GM23338 (cell line): ENCODE data around the gene OTUB1. TPM values are rescaled to one million over a fixed set of nuclear protein-coding genes. Genes with fewer than 3 reads are reported as not detected.

Experiments
- ATAC-seq: fragments of 200-7000 bp; cut with Tn5 transposase; 3 replicates; pipeline ENCODE4 v1.9.1; 2020
- DNase-seq: peaks from one replicate; pipeline ENCODE4 v3.0.0-alpha.2; 2015; ENCODE audit warnings: low spot score
- H2AFZ ChIP-seq: fragments of 200-600 bp; sonication (generic); 2 replicates; pipeline ENCODE4 v1.8.0; 2016; ENCODE audit warnings: antibody characterized with exemption, mild to moderate bottlenecking, moderate library complexity
- H3F3A ChIP-seq: fragments of 200-600 bp; sonication (generic); replicated peaks from 2 replicates; pipeline ENCODE4 v1.8.0; 2017; ENCODE audit warnings: antibody characterized with exemption, mixed run types, low read depth
- H3K27ac ChIP-seq: fragments of 200-600 bp; sonication (generic); 2 replicates; pipeline ENCODE4 v1.6.1; 2016; ENCODE audit warnings: low read depth
- H3K27me3 ChIP-seq: fragments of 200-600 bp; sonication (generic); 2 replicates; pipeline ENCODE4 v1.8.0; 2016; ENCODE audit warnings: mild to moderate bottlenecking, mixed run types, moderate library complexity; ENCODE audit not compliant: insufficient read depth
- H3K36me3 ChIP-seq: fragments of 200-600 bp; sonication (generic); 2 replicates; pipeline ENCODE4 v1.8.0; 2016; ENCODE audit warnings: mild to moderate bottlenecking; ENCODE audit not compliant: insufficient read depth
- H3K4me1 ChIP-seq: fragments of 200-600 bp; sonication (generic); 2 replicates; pipeline ENCODE4 v1.8.0; 2016; ENCODE audit warnings: mild to moderate bottlenecking, moderate library complexity; ENCODE audit not compliant: insufficient read depth
- H3K4me2 ChIP-seq: fragments of 200-600 bp; sonication (generic); 2 replicates; pipeline ENCODE4 v1.7.1; 2017; ENCODE audit warnings: mixed run types
- H3K4me3 ChIP-seq: fragments of 200-600 bp; sonication (generic); 2 replicates; pipeline ENCODE4 v1.6.1; 2016; ENCODE audit warnings: mixed run types
- H3K79me2 ChIP-seq: fragments of 200-600 bp; sonication (generic); replicated peaks from 2 replicates; pipeline ENCODE4 v1.8.0; 2017; ENCODE audit warnings: mild to moderate bottlenecking; ENCODE audit not compliant: insufficient read depth
- H3K9me2 ChIP-seq: fragments of 200-600 bp; sonication (generic); 2 replicates; pipeline ENCODE4 v1.8.0; 2017; ENCODE audit not compliant: insufficient read depth
- H4K20me1 ChIP-seq: fragments of 200-600 bp; sonication (generic); replicated peaks from 2 replicates; pipeline ENCODE4 v1.8.0; 2017; ENCODE audit warnings: mild to moderate bottlenecking; ENCODE audit not compliant: insufficient read depth
- H3K27ac Mint-ChIP-seq: 2 replicates; pipeline ENCODE4 v1.8.0; 2020; ENCODE audit warnings: inconsistent platforms, mild to moderate bottlenecking, moderate library complexity, mixed read lengths
- H3K27me3 Mint-ChIP-seq: 3 replicates; pipeline ENCODE4 v1.8.0; 2022; ENCODE audit warnings: low read depth, mild to moderate bottlenecking, moderate library complexity, mixed read lengths, inconsistent platforms; ENCODE audit not compliant: insufficient read depth, poor library complexity
- H3K36me3 Mint-ChIP-seq: 3 replicates; pipeline ENCODE4 v1.8.0; 2021; ENCODE audit warnings: low read depth, mild to moderate bottlenecking, inconsistent platforms, moderate library complexity, mixed read lengths
- H3K4me1 Mint-ChIP-seq: 3 replicates; pipeline ENCODE4 v1.8.0; 2020; ENCODE audit warnings: mild to moderate bottlenecking, inconsistent platforms, mixed read lengths
- H3K4me3 Mint-ChIP-seq: 3 replicates; pipeline ENCODE4 v1.8.0; 2021; ENCODE audit warnings: moderate library complexity, mild to moderate bottlenecking, inconsistent platforms, mixed read lengths
- H3K9me3 Mint-ChIP-seq: 3 replicates; pipeline ENCODE4 v1.8.0; 2020; ENCODE audit warnings: moderate library complexity, mild to moderate bottlenecking, inconsistent platforms, mixed read lengths
- CREB1 ChIP-seq: fragments of 250-450 bp; sonication (Bioruptor Pico); IDR thresholded peaks from 2 replicates; pipeline ENCODE4 v1.5.0; 2020; ENCODE audit warnings: low read depth, mild to moderate bottlenecking, moderate library complexity
- JUNB ChIP-seq: IDR thresholded peaks from one replicate; pipeline ENCODE4 v1.6.1; 2016; ENCODE audit warnings: antibody characterized with exemption; ENCODE audit not compliant: unreplicated experiment
- NANOG ChIP-seq: IDR thresholded peaks from 2 replicates; pipeline ENCODE4 v1.6.1; 2016; ENCODE audit warnings: antibody characterized with exemption, borderline replicate concordance
- STAT1 ChIP-seq: IDR thresholded peaks from one replicate; pipeline ENCODE4 v1.6.1; 2016; ENCODE audit warnings: antibody characterized with exemption; ENCODE audit not compliant: unreplicated experiment
- ZNF114 ChIP-seq: fragments of 250-450 bp; sonication (Bioruptor Pico); IDR thresholded peaks from 2 replicates; pipeline ENCODE4 v1.5.0; 2020; ENCODE audit warnings: mild to moderate bottlenecking, moderate library complexity
- polyA plus RNA-seq: library from polyadenylated mRNA; unstranded; fragments of >200 nt; fragmentation: Nextera tagmentation; extraction: Ambion mirVana; gene quantifications from 2 replicates; pipeline ENCODE4 v1.2.1, GENCODE V29; 2016
- total RNA-seq: library from RNA; depleted of rRNA; stranded (reverse); fragments of >200 nt; shearing (Covaris generic); gene quantifications from 2 replicates; pipeline ENCODE4 v1.2.3, GENCODE V29; 2014
- TF ChIP-seq, protein P1 (sequence below): IDR thresholded peaks from one replicate; pipeline ENCODE4 v1.6.1; 2018; ENCODE audit warnings: antibody characterized with exemption; ENCODE audit not compliant: unreplicated experiment
- TF ChIP-seq, protein P2 (sequence below): IDR thresholded peaks from 2 replicates; pipeline ENCODE4 v1.6.1; 2016; ENCODE audit warnings: antibody characterized with exemption
- TF ChIP-seq, protein P3 (sequence below): fragments of 250-450 bp; sonication (Bioruptor Pico); IDR thresholded peaks from 2 replicates; pipeline ENCODE4 v1.5.0; 2020; ENCODE audit warnings: mild to moderate bottlenecking, moderate library complexity
- TF ChIP-seq, protein P4 (sequence below), 2 experiments: fragments of 200-600 bp in 1 of 2; sonication (generic) in 1 of 2; conservative IDR thresholded peaks; 2 replicates each; pipeline versions ENCODE4 v1.5.1 to v1.6.1; 2016 to 2017; ENCODE audit warnings: antibody characterized with exemption in 2 of 2, low read depth in 2 of 2, mild to moderate bottlenecking in 2 of 2, moderate library complexity in 1 of 2

Gene OTUB1
- total and polyA plus RNA-seq, 2 experiments from 2014 or later = 122 to 207 TPM

GRCh38 chr11:63941901-63942300, 44.3 kb upstream of the OTUB1 start:
- Histone ChIP-seq H2AFZ (no peak overlapping the region), H3K36me3 (peaks cover 9% of the 10 kb centered on the region), H3K4me2 (no peak overlapping the region), H3K27ac (no peak overlapping the region), H3F3A (peaks cover 39% of the 10 kb centered on the region), H4K20me1 (peaks cover 38% of the 10 kb centered on the region), H3K27me3 (no peaks in the 10 kb centered on the region), H3K9me2 (no peaks in the 10 kb centered on the region), H3K79me2 (peaks cover 54% of the 10 kb centered on the region), H3K4me1 (peaks cover 8% of the 10 kb centered on the region), H3K4me3 (no peak overlapping the region)
- Mint-ChIP-seq H3K27me3 (peaks cover 18% of the 10 kb centered on the region), H3K9me3 (no peaks in the 10 kb centered on the region), H3K4me3 (no peak overlapping the region), H3K36me3 (peaks cover 9% of the 10 kb centered on the region), H3K27ac (no peak overlapping the region), H3K4me1 (peaks cover 11% of the 10 kb centered on the region)
- ATAC-seq (no peak), DNase-seq (no peak)
- TF ChIP-seq NANOG (no peak), CREB1 (CRISPR knock-in tag) (no peak), ZNF114 (no peak), STAT1 (no peak)
- TF ChIP-seq, protein P1, sequence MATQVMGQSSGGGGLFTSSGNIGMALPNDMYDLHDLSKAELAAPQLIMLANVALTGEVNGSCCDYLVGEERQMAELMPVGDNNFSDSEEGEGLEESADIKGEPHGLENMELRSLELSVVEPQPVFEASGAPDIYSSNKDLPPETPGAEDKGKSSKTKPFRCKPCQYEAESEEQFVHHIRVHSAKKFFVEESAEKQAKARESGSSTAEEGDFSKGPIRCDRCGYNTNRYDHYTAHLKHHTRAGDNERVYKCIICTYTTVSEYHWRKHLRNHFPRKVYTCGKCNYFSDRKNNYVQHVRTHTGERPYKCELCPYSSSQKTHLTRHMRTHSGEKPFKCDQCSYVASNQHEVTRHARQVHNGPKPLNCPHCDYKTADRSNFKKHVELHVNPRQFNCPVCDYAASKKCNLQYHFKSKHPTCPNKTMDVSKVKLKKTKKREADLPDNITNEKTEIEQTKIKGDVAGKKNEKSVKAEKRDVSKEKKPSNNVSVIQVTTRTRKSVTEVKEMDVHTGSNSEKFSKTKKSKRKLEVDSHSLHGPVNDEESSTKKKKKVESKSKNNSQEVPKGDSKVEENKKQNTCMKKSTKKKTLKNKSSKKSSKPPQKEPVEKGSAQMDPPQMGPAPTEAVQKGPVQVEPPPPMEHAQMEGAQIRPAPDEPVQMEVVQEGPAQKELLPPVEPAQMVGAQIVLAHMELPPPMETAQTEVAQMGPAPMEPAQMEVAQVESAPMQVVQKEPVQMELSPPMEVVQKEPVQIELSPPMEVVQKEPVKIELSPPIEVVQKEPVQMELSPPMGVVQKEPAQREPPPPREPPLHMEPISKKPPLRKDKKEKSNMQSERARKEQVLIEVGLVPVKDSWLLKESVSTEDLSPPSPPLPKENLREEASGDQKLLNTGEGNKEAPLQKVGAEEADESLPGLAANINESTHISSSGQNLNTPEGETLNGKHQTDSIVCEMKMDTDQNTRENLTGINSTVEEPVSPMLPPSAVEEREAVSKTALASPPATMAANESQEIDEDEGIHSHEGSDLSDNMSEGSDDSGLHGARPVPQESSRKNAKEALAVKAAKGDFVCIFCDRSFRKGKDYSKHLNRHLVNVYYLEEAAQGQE = no peak

- no peak overlapping the region for H3K27ac ChIP-seq
- no peaks in the 10 kb centered on the region for H3K9me2 ChIP-seq
- TF ChIP-seq, protein P2, sequence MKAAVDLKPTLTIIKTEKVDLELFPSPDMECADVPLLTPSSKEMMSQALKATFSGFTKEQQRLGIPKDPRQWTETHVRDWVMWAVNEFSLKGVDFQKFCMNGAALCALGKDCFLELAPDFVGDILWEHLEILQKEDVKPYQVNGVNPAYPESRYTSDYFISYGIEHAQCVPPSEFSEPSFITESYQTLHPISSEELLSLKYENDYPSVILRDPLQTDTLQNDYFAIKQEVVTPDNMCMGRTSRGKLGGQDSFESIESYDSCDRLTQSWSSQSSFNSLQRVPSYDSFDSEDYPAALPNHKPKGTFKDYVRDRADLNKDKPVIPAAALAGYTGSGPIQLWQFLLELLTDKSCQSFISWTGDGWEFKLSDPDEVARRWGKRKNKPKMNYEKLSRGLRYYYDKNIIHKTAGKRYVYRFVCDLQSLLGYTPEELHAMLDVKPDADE = no peak
- TF ChIP-seq, protein P3, sequence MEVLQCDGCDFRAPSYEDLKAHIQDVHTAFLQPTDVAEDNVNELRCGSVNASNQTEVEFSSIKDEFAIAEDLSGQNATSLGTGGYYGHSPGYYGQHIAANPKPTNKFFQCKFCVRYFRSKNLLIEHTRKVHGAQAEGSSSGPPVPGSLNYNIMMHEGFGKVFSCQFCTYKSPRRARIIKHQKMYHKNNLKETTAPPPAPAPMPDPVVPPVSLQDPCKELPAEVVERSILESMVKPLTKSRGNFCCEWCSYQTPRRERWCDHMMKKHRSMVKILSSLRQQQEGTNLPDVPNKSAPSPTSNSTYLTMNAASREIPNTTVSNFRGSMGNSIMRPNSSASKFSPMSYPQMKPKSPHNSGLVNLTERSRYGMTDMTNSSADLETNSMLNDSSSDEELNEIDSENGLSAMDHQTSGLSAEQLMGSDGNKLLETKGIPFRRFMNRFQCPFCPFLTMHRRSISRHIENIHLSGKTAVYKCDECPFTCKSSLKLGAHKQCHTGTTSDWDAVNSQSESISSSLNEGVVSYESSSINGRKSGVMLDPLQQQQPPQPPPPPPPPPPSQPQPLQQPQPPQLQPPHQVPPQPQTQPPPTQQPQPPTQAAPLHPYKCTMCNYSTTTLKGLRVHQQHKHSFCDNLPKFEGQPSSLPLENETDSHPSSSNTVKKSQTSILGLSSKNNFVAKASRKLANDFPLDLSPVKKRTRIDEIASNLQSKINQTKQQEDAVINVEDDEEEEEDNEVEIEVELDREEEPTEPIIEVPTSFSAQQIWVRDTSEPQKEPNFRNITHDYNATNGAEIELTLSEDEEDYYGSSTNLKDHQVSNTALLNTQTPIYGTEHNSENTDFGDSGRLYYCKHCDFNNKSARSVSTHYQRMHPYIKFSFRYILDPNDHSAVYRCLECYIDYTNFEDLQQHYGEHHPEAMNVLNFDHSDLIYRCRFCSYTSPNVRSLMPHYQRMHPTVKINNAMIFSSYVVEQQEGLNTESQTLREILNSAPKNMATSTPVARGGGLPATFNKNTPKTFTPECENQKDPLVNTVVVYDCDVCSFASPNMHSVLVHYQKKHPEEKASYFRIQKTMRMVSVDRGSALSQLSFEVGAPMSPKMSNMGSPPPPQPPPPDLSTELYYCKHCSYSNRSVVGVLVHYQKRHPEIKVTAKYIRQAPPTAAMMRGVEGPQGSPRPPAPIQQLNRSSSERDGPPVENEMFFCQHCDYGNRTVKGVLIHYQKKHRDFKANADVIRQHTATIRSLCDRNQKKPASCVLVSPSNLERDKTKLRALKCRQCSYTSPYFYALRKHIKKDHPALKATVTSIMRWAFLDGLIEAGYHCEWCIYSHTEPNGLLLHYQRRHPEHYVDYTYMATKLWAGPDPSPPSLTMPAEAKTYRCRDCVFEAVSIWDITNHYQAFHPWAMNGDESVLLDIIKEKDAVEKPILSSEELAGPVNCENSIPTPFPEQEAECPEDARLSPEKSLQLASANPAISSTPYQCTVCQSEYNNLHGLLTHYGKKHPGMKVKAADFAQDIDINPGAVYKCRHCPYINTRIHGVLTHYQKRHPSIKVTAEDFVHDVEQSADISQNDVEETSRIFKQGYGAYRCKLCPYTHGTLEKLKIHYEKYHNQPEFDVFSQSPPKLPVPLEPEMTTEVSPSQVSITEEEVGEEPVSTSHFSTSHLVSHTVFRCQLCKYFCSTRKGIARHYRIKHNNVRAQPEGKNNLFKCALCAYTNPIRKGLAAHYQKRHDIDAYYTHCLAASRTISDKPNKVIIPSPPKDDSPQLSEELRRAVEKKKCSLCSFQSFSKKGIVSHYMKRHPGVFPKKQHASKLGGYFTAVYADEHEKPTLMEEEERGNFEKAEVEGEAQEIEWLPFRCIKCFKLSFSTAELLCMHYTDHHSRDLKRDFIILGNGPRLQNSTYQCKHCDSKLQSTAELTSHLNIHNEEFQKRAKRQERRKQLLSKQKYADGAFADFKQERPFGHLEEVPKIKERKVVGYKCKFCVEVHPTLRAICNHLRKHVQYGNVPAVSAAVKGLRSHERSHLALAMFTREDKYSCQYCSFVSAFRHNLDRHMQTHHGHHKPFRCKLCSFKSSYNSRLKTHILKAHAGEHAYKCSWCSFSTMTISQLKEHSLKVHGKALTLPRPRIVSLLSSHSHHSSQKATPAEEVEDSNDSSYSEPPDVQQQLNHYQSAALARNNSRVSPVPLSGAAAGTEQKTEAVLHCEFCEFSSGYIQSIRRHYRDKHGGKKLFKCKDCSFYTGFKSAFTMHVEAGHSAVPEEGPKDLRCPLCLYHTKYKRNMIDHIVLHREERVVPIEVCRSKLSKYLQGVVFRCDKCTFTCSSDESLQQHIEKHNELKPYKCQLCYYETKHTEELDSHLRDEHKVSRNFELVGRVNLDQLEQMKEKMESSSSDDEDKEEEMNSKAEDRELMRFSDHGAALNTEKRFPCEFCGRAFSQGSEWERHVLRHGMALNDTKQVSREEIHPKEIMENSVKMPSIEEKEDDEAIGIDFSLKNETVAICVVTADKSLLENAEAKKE (CRISPR knock-in tag) = no peak
- TF ChIP-seq, protein P4, sequence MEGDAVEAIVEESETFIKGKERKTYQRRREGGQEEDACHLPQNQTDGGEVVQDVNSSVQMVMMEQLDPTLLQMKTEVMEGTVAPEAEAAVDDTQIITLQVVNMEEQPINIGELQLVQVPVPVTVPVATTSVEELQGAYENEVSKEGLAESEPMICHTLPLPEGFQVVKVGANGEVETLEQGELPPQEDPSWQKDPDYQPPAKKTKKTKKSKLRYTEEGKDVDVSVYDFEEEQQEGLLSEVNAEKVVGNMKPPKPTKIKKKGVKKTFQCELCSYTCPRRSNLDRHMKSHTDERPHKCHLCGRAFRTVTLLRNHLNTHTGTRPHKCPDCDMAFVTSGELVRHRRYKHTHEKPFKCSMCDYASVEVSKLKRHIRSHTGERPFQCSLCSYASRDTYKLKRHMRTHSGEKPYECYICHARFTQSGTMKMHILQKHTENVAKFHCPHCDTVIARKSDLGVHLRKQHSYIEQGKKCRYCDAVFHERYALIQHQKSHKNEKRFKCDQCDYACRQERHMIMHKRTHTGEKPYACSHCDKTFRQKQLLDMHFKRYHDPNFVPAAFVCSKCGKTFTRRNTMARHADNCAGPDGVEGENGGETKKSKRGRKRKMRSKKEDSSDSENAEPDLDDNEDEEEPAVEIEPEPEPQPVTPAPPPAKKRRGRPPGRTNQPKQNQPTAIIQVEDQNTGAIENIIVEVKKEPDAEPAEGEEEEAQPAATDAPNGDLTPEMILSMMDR (conservative IDR thresholded peaks at IDR 0.05; ENCODE audit: low read depth in 2 of 2) = no peak
- no peak for TF ChIP-seq JUNB
- no peak overlapping the region for H3K4me2 ChIP-seq
- H3K27me3 ChIP-seq = no peaks in the 10 kb centered on the region
- peaks cover 54% of the 10 kb centered on the region for H3K79me2 ChIP-seq
- peaks cover 4% of the 10 kb centered on the region for H3K4me1 ChIP-seq
- H2AFZ ChIP-seq = no peak overlapping the region
- H3F3A ChIP-seq = peaks cover 34% of the 10 kb centered on the region
- peaks cover 13% of the 10 kb centered on the region for H3K36me3 ChIP-seq
- no peak overlapping the region for H3K4me3 ChIP-seq
- Mint-ChIP-seq H3K4me1 (peaks cover 11% of the 10 kb centered on the region), H3K27me3 (peaks cover 18% of the 10 kb centered on the region), H3K36me3 (peaks cover 16% of the 10 kb centered on the region), H3K27ac (no peak overlapping the region), H3K4me3 (no peak overlapping the region), H3K9me3 (no peaks in the 10 kb centered on the region)
- no peak for ATAC-seq
- no peak for DNase-seq
- H4K20me1 ChIP-seq = peaks cover 38% of the 10 kb centered on the region
Measured at GRCh38 chr11:63942803-63943202, 43.4 kb upstream of the OTUB1 start.
